GM18520 (cell line): ENCODE measurements around the gene NUDT17.

Experiments used
- ATAC-seq: cut with Tn5 transposase; IDR thresholded peaks from one replicate; pipeline ENCODE4 v1.9.1; 2021; ENCODE audit not compliant: unreplicated experiment

NUDT17 gene

DNA sequence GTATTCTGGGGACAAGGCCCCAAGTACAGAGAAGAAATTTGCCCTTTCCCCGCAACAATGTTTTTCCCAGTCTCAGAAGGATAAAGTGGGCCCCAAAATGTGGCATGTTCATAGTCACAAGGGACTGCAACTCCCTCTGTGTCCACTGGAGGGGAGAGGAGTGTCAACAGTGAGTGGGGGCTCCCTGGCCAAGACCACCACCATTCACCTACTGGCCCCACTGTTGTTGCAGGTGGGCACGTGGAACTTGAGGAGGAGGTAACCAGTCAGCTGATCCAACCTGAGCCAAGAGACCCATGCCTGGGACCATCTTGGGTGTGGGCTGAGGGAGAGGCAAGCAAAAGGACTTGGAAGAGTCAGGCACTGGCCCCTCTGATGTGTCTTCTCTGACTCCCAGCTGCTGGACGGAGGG is 777 bp downstream of the NUDT17 start:
- no peak for ATAC-seq

DNA sequence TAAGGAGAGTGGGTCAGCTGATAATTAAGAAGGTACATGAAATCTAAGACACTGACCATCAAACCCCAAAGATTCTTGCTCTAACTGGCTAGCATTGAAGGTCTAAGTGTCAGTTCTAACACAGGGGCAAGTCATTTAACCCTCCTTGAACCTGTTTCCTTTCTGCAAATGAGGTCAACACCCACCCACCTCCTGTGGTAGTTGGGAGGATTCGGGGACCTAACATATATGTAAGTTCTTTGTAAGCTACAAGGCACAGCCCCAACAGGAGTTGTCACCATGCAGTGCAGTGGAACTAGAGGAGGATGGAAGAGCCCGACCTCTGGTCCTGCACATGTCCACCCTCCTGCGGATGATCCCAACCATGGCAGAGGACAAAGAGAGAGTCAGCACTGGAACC is 2.4 kb downstream of the NUDT17 start:
- ATAC-seq, result no peak

DNA sequence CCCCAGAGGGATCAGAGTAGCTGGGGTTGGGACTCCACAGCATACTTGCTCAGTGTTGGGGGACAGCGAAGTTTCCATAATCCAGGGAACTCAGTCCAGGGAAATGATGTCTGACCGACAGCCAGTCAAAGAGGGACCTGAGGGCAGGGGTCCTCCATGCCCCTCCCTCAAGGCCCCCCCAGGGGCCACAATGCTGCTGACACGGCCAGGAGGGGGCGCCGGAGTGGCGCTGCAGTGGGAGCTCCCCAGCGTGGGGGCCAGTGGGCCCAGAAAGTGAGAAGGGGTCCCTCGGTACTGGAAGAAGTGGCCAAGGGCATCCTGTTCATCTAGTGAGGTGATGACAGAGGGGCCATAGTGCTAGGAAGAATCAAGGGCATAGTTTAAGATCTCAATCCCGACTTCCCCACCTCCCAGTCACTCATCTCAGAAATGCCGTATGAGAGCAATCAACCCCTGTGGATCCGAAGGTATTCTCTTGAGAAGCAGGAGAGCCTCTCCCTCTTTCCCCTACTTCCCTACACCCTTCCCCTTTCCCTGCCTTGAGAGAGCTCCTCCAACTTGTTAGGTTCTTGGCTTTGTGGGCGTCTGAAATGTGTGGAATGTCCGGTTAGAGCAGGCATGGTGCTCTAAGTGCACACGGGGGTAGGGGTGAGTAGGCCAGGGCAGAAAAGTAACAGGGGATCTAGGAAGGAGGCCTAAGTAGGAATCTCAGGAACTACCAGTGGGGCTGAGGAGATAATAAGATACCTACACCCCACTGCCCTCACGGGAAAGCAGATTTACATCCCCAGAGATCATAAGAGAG is 4.1 kb downstream of the NUDT17 start:
- ATAC-seq, result no peak

DNA sequence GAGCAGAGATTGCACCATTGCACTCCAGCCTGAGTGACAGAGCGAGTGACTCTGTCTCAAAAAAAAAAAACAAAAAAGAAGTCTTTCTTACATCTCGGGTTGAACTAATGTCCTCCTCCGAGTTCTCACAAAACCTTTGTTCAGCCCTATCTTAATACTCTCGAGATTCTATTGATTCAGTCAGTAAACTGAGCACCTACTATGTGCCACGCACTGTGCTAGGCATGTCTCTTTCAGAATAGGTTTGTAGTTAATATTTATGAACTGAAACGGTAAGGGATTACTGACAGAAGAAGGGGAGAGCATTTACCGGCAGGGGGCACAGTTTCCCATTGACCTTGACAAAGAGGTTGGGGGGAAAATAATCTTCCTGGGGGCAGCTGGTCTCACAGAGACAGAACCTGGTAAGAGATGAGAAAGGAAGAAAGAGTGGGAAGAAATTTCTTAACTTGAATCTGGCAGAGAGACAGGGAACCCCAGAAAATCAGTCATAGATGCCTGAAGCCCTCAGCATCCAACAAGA is 10.1 kb downstream of the NUDT17 start:
- ATAC-seq, result no peak

DNA sequence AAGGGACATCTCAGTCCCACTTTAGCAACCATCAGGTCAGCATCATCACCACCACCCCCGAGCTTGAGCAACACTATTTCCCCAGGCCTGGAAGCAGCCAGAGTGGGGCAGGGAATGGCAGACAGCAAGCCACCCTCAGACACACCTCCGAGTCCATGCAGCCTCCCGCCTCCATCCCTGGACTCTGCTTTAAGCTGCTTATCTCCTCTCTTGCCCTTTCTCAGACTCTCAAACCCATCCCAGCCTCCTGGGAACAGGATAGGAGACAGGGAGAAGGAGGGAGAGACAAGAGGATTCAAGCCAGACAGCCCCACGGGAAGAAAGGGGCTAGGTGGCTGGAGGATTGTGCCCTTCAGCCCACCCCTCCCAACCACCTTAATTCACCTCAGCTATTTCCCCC is 11.7 kb downstream of the NUDT17 start:
- ATAC-seq, result no peak

DNA sequence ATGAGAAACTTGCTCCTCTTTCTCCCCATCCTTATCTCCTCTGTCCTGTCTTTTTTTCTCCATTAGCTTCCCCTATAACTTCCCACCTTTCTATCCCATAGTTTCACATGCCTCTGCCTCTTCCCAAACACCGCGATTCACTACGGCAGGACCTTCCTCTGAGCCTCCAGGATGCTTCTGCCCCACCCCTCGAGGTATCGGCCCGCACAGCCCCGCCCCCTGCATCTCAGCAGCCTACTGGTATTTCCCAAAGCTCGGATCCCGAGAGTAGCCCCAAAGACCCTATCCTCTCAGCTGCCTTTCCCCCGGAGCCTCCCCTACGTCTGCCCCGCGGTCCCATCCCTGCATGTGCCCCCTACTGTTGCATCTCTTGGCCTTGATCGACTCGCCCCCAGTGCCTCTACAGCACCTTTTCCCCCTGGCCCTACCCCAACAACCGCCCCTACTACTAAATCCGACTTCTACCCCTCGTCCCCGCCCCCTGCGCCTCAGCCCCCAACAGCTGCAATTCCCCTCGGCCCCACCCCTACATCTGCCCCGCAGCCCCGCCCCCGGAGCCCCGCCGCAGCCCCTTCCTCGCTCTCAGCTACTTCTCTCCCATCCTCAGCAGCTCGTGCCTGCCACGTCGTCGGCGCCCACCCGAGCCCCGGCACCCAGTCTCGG is 12.9 kb downstream of the NUDT17 start:
- ATAC-seq, result no peak

DNA sequence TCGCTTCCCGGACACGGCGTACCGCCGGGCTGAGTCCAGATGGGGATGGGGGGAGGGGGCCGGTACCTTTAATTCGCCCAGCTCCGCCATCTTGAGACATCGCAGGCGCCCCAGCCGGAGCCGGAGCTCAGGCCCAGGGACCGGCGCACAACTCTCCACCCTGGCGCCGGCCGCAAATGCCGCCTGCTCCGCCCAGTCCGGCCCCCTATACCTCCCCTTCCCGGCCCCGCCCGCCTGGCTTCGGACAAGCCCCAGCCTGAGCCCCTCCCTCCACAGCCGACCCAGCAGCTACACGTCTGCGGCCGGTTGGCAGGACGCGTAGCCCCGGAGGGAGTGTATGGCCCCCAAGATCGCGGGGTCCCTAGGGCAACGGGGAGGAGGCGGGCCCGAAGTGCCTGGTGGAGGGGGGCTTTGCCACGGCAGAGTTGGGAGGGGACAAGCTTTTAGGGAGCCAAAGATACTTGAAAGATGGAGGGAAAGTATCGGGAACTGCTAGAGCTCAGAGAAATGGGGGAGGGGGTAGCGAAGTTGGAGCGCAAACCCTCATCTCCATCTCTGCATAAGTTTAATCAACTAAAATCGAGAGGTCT is 13.6 kb downstream of the NUDT17 start, which contains the start of gene PIAS3:
Gene PIAS3 (minus strand): TSS at position 181 of the 590 bp plus-strand sequence. CDS start 91 bp downstream, at position 90.
- peak; percentile 80 for ATAC-seq

DNA sequence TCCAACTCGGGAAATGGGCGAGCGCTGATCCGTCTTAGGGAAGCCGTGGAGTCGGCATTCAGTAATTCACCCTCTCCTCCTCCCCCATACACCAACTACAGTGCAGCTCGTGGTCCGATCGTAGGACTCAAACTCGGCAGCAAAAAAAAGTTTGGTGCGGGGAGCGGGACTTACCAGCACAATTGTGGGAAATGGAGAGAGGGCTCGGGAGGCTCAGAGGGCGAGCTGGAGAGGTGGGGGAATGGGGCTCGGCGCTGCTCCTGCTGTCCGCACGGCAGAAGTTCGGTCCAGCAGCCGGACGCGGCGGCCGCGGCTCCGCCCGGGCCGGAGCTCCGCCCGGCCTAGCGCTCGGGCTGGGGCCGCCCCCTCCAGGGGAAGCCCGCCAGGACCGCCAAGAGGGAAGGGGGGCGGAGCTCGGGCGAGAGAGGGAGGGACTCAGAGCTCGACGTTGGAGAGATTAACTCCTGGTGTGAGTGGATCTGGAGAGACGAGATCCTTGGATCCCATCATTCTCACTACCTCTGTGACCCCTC is 14.1 kb downstream of the NUDT17 start:
- peak; percentile 57 for ATAC-seq

DNA sequence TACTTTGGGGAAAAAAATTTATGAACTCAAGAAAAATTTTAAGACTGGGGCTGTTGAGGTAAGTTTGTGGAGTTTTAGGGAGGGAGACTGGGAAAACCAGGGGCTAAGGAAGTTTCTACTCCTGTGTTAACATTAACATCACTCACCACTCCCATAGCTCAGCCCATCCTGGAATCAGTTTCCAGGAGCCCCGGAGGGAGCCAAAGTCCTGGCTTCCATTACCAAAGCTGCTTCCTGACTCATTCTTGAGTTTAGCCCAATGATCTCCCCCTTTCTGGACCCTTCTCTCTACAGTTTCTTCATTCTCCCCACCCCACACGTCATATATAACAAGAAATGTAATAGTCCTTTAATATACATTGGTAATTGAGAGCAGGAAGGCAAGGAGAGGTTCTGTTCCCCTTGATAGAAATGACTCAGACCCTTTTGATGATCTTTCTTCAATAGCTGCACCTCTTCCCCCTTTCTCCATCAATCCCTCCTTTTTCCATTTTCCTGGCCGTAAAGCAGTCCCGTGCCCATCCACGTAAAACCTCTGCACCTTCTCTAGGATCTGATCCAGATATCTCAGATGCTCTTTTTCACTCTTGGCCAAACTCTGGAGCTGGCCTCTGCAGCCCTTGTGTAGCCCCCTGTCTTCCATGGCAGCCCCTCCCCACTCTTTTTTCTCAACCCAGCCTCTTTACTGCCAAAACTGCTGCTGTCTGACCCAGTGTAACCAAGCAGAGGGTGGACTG is 18.0 kb downstream of the NUDT17 start:
- no peak for ATAC-seq

DNA sequence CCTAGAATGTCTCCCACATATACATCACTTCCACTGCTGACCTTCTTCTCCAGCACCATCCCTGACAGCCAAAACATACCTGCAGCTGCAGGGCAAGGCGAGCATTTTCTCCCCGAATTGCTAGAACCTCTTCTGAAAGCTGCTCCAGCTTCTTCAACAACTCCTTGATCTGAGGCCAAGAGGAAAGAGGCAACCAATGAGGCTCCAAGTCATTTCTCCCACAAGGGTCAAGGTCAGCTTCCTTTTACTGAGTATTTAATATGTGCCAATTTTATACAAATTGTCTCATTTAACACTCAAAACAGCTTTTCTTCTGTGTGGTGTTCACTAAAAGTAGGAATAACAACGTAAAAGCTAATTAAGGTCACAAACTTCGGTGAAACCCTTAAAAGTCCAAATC is 22.8 kb downstream of the NUDT17 start:
- no peak for ATAC-seq

DNA sequence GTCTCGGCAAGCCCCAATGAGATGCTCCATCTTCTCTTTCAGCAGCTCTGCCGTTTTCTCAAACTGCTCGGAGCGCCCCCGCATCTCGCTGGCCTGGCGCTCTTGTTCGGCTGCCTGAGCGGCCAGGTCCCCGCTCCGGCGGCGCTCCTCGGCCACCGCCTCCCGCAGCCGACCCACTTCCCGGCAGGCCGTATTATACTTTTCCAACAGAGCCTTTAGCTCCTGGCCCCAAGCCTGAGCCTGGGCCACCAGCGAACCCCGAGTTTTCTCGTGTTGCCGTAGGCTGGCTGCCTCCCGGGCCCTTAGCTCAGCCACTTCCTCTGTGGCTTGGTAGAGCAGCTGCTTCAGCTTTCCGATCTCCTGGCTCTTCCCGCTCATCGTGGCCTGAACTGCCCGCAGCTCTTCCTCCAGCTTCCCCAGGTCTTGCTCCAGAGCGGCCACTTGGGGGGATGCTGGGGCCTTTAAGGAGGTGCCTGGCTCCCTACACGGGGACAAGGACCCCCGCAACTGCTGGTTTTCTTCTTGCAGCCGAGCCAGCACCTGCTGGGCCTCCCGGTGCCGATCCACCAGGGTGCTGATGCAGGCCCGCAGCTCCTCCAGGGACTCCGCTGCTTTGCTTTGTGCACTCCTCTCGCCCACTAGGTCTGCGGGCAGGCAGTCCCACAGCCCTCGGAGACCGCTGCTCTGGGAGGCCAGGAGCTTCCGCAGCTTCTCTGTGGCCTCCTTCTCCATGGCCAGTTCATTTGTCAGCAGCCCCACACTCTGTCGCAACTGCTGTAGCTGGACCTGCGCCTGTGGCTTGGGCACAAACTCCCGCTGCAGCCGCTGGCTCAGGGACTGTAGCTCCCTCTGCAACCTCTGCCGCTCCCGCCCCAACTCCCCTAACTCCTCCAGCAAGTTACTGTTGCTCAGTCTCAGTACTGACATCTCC is 26.8 kb downstream of the NUDT17 start:
- ATAC-seq, result no peak

DNA sequence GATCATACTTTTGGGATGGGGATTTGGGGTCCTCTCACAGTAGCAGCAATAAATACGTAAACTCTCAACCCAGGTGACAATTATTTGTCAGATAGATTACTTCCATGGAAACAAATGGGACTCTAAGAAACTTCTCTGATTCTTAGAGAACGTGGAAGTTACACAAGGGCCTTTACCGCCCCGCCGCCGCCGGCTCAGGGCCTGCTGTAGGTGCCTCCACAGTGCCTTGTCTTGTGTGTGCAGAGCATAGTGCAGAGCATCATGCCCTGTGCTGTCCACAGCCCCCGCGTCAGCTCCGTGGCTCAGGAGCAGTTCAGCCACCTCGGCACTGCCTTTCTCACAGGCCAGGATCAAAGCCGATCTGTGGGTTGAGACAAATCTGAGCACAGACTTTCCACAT is 29.2 kb downstream of the NUDT17 start:
- no peak for ATAC-seq

DNA sequence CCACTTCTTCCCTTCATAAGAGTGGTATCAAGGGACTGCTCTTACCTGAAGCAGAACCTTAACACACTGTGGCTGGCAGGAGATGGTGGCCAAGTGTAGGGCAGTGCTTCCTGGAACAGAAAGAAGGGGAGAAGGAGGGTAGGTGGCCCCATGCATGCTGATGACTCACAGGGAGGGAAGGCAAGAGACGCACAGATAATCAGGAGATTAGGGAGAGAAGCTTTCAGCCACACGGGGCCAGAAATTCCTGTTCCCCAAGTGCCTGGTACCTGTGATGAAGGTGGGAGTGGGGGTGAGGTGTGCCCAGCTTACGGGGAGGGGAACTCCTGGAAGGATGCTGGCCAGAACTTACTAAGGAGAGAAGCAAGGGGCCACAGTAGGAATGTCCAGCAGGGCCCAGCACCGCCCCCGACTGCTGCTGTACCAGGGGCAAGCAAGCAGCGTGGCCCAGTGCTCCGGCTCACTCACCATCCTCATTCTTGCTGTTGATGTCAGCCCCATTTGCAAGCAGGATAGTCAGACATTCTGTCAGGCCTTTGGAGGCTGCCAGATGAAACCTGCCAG is 32.6 kb downstream of the NUDT17 start:
- no peak for ATAC-seq

DNA sequence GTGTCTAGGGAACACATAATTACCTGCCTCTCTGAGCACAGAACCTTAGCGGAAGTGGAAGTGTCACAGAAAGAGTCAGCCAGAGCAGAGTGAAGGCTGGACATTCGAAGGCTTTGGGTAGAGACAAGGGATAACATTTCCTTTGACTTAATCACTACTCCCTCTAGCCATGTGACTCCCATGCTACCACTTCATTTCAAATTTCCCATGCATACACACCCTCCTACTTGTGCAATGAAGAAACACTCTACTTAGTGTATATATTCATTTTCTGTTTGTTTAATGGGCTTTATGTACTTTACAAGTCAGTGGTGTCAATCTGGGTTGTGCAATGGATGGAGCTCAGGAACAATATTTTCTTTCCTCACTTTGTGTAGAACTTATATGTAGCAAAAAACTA is 33.3 kb downstream of the NUDT17 start:
- no peak for ATAC-seq

DNA sequence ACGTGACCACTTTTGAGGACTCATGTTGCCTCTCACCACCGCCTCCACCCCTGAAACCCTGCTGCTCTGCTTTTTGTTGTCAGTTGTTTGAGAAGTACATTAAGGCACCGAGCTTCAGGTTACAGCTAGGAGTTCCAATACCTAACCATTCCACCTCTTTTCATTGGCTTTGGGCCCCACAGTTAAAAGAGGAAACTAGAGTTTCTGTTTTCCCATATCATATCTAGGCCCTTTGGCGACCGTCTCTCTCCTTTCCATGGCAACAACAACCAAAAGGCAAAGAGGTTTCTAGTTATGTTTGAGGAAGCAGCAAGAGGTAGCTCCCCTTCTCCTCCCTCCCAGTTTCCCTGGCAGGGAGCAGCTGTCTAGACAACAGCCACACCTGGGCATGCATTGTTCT is 34.3 kb downstream of the NUDT17 start:
- ATAC-seq, result no peak

DNA sequence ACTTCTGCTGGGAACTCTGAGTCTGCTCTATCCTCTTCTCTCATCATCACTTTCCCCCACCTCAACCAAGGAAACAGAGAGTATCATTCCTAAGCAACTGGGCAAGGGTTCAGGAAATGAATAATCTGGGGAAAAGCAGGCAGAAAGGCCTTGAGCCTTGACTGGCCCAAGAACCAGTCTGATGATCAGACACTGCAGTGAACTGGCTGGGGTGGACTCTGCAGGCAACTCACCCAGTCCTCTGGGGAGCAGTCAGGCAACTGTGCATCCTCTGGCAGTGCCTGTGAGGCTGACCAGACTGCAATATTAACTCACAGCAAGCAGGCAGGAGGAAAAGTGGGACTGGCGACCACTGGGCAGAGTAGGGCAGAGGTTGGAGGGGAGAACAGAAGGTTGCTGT is 39.2 kb downstream of the NUDT17 start:
- ATAC-seq, result no peak

DNA sequence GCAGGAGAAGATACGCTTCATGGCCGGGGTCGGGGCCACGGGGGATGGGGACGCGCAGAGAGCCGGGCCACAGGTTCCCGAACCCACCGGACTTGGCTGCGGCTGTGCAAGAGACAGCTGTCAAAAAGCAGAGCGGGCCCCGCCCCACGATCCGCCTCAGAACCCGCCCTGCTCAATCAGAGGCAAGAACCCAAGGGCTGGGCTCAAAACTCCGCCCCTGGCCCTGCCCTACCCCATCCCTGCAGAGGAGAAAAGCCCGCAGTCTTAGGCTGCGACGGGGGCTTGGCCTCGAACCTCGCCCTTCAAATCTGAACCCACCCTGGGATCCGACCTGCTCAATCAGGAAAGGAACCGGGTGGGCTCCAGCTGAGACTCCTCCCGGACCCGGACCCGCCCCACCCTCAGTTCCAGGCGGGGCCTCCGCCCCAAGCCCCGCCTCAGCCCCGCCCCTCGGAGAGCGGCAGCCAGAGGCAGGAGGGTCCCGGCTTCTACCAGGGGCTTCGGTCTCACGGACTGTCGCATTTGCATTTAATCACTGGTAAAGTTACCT is 40.4 kb downstream of the NUDT17 start, which contains the start of gene ANKRD35:
Gene ANKRD35 (minus strand): TSS at position 129 of the 550 bp plus-strand sequence. CDS start 108 bp downstream, at position 21.
- peak; percentile 91 for ATAC-seq

DNA sequence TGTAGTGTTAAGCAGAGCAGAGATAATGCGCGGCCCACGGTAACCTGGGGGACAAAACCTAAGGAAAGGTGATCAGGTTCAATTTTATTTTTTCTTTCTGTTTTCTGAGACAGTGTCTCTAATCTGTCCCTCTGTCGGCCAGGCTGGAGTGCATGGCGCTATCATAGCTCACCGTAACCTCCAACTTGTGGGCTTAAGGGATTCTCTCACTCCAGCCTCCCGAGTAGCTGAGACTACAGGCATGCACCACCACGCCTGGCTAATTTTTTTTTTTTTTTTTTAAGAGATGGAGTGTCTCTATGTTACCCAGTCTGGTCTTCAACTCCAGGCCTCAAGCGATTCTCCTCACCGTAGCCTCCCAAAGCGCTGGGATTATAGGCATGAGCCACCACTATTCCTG is 41.0 kb downstream of the NUDT17 start:
- no peak for ATAC-seq

DNA sequence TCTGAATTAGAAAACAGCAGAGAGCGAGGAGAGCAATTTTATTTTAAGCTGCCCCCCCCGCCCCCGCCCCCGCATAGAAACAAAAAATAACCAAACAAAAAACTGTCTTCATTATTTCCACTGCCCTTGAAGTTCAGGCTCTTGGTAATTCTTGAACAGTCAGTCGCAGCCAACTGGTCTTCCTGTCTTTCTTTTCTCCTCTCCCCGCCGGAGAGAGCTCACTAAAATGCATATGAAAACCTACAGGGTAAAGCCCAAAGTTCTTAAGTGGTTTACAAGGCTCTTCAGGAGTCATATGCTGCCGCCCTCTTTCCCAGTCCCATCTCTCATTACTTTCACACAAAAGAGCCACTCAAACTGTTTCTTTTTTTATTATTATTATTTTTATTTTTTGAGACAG is 41.4 kb downstream of the NUDT17 start:
- no peak for ATAC-seq
